Stimulated activated CD4-positive, alpha-beta T cell treated with anti-CD3 and anti-CD28 coated beads, Interleukin-15, amount 100 ng/mL, for 24 hours (primary cell): ENCODE results near the gene UCK2.

Experiments
- DNase-seq: peaks from one replicate; pipeline ENCODE4 v3.0.0-alpha.2; 2020

Gene UCK2

GRCh38 chr1:165856021-165856420, 28.6 kb downstream of the UCK2 start:
- DNase-seq = no peak

- no peak for DNase-seq
Measured at GRCh38 chr1:165856606-165857005, 29.2 kb downstream of the UCK2 start.

- no peak for DNase-seq
Measured at GRCh38 chr1:165857046-165857801, 29.8 kb downstream of the UCK2 start.

- DNase-seq = no peak
Measured at GRCh38 chr1:165858364-165858823, 31.0 kb downstream of the UCK2 start.

- DNase-seq = no peak
Measured at GRCh38 chr1:165858967-165859845, 31.8 kb downstream of the UCK2 start.

GRCh38 chr1:165860065-165860464, 32.7 kb downstream of the UCK2 start:
- DNase-seq = no peak

- no peak for DNase-seq
Measured at GRCh38 chr1:165861911-165862310, 34.5 kb downstream of the UCK2 start.

GRCh38 chr1:165862448-165862847, 35.0 kb downstream of the UCK2 start:
- no peak for DNase-seq

GRCh38 chr1:165863346-165863745, 35.9 kb downstream of the UCK2 start:
- DNase-seq = no peak

- no peak for DNase-seq
Measured at GRCh38 chr1:165865633-165866340, 38.4 kb downstream of the UCK2 start.

- DNase-seq = no peak
Measured at GRCh38 chr1:165869343-165869742, 41.9 kb downstream of the UCK2 start.

GRCh38 chr1:165871311-165872067, 44.1 kb downstream of the UCK2 start:
- peak; percentile 61 for DNase-seq

GRCh38 chr1:165873481-165873880, 46.1 kb downstream of the UCK2 start:
- DNase-seq = no peak

GRCh38 chr1:165874643-165875042, 47.2 kb downstream of the UCK2 start:
- no peak for DNase-seq

- DNase-seq = peak; percentile 33
Measured at GRCh38 chr1:165875171-165875570, 47.8 kb downstream of the UCK2 start.

GRCh38 chr1:165875604-165876003, 48.2 kb downstream of the UCK2 start:
- DNase-seq = no peak

- no peak for DNase-seq
Measured at GRCh38 chr1:165876121-165876520, 48.7 kb downstream of the UCK2 start.

- DNase-seq = no peak
Measured at GRCh38 chr1:165877411-165877810, 50.0 kb downstream of the UCK2 start.

GRCh38 chr1:165877940-165878556, 50.6 kb downstream of the UCK2 start:
- DNase-seq = no peak

GRCh38 chr1:165879946-165880345, 52.5 kb downstream of the UCK2 start:
- no peak for DNase-seq

- no peak for DNase-seq
Measured at GRCh38 chr1:165880993-165881392, 53.6 kb downstream of the UCK2 start.
